NCI-H1436 treated with DMSO at 0.1 percent for 48 hours (cell line): Measurements from ENCODE around the gene UBTF.

ENCODE experiments used
- DNase-seq: peaks from one replicate; lab custom pipeline; 2025; lab: John Stamatoyannopoulos, UW

Gene UBTF

GRCh38 chr17:44213403-44214229 lies 5.9 kb downstream of the UBTF start:
- no peak for DNase-seq

- DNase-seq: no peak
Observed at GRCh38 chr17:44212507-44213402, 6.7 kb downstream of the UBTF start.

- DNase-seq: no peak
Observed at GRCh38 chr17:44211281-44212265, 7.9 kb downstream of the UBTF start.

GRCh38 chr17:44210342-44211192 lies 8.9 kb downstream of the UBTF start:
- peak; percentile 73 for DNase-seq

GRCh38 chr17:44209786-44210341 lies 9.6 kb downstream of the UBTF start:
- no peak for DNase-seq

GRCh38 chr17:44207743-44208142 lies 11.7 kb downstream of the UBTF start:
- DNase-seq: no peak

- no peak for DNase-seq
Observed at GRCh38 chr17:44207319-44207718, 12.2 kb downstream of the UBTF start.

GRCh38 chr17:44206825-44207155 lies 12.7 kb downstream of the UBTF start:
- no peak for DNase-seq

GRCh38 chr17:44205962-44206824 lies 13.3 kb downstream of the UBTF start:
- DNase-seq: no peak

- DNase-seq: no peak
Observed at GRCh38 chr17:44204441-44204882, 15.0 kb downstream of the UBTF start.

GRCh38 chr17:44203731-44204440 lies 15.6 kb downstream of the UBTF start:
- no peak for DNase-seq

GRCh38 chr17:44202756-44203155 lies 16.7 kb downstream of the UBTF start:
- DNase-seq: no peak

- no peak for DNase-seq
Observed at GRCh38 chr17:44200478-44201155, 18.9 kb downstream of the UBTF start.

GRCh38 chr17:44199553-44200477 lies 19.7 kb downstream of the UBTF start, which contains the start of gene ATXN7L3:
Gene ATXN7L3, minus strand, starts transcription at chr17:44199884. Its CDS starts 1,814 bp downstream, at chr17:44198070.
- DNase-seq: peak; percentile 88

- no peak for DNase-seq
Observed at GRCh38 chr17:44198721-44199552, 20.5 kb downstream of the UBTF start.
